Activated CD4-positive, alpha-beta T cell treated with anti-CD3 and anti-CD28 coated beads, Interleukin-2, amount 10 ng/mL, durations not matched to agents 7 days and 5 days (primary cell): ENCODE measurements around the gene C1orf185. TPM values are rescaled to one million over a fixed set of nuclear protein-coding genes. Genes with fewer than 3 reads are reported as not detected.

Source experiments
- CTCF ChIA-PET: fragments of 350-600 bp; sonication (Branson Sonifier 250); formaldehyde crosslinking; loops from one replicate; lab custom pipeline; 2021; ENCODE audit warnings: antibody characterized with exemption; lab: Charles Lee
- POLR2A ChIA-PET: fragments of 350-600 bp; sonication (Branson Sonifier 250); formaldehyde crosslinking; loops from one replicate; lab custom pipeline; 2021; ENCODE audit warnings: antibody characterized with exemption; lab: Charles Lee
- DNase-seq: peaks from one replicate; pipeline ENCODE4 v3.0.0-alpha.2; 2020
- H3K27ac Mint-ChIP-seq: one replicate; pipeline ENCODE4 v1.8.0; 2021; ENCODE audit warnings: mild to moderate bottlenecking, moderate library complexity, mixed read lengths
- H3K27me3 Mint-ChIP-seq: one replicate; pipeline ENCODE4 v1.8.0; 2021; ENCODE audit warnings: mixed read lengths
- H3K36me3 Mint-ChIP-seq: one replicate; pipeline ENCODE4 v1.8.0; 2021; ENCODE audit warnings: low read depth, mixed read lengths
- H3K4me1 Mint-ChIP-seq: one replicate; pipeline ENCODE4 v1.8.0; 2021; ENCODE audit warnings: mixed read lengths
- H3K4me3 Mint-ChIP-seq: one replicate; pipeline ENCODE4 v1.8.0; 2021; ENCODE audit warnings: mild to moderate bottlenecking, moderate library complexity, mixed read lengths
- H3K9me3 Mint-ChIP-seq: one replicate; pipeline ENCODE4 v1.8.0; 2021; ENCODE audit warnings: mixed read lengths
- total RNA-seq, 2 experiments: library from RNA; stranded (reverse); gene quantifications; one replicate each; pipeline ENCODE4 v1.2.3, GENCODE V29; 2021

The C1orf185 gene
- total RNA-seq, result not detected

- Mint-ChIP-seq H3K27me3 (peaks cover 12% of the 10 kb centered on the region), H3K36me3 (no peaks in the 10 kb centered on the region)
Measured at GRCh38 chr1:51101976-51102375, at the start of gene C1orf185. Gene C1orf185 (plus strand): TSS chr1:51102228. CDS start chr1:51102234, 6 bp downstream.

GRCh38 chr1:51058858-51059257 lies 43.2 kb upstream of the C1orf185 start:
- CTCF ChIA-PET, result no interaction called here
- Mint-ChIP-seq H3K27me3 (peaks cover 8% of the 10 kb centered on the region), H3K4me1 (no peaks in the 10 kb centered on the region), H3K4me3 (no peak overlapping the region), H3K9me3 (no peaks in the 10 kb centered on the region), H3K27ac (no peak overlapping the region), H3K36me3 (no peaks in the 10 kb centered on the region)
- no peak for DNase-seq
- POLR2A ChIA-PET, result no interaction called here

More at GRCh38 chr1:51101976-51102375, at the start of gene C1orf185:
- DNase-seq, result no peak
- Mint-ChIP-seq H3K4me3 (no peak within 1 kb of the TSS), H3K27ac (no peak within 1 kb of the TSS), H3K9me3 (no peaks in the 10 kb centered on the region), H3K4me1 (no peaks in the 10 kb centered on the region)
- ChIA-PET POLR2A (no interaction called here), CTCF (no interaction called here)

- CTCF ChIA-PET, result interaction anchor here (1.3 kb wide), 1 partner anchor 29 kb away, joined by 3 read pairs; no protein-coding TSS in a partner anchor
- Mint-ChIP-seq H3K36me3 (no peaks in the 10 kb centered on the region), H3K4me3 (no peak overlapping the region), H3K27me3 (peaks cover 5% of the 10 kb centered on the region), H3K27ac (no peak overlapping the region), H3K4me1 (no peaks in the 10 kb centered on the region), H3K9me3 (no peaks in the 10 kb centered on the region)
- no peak for DNase-seq
- POLR2A ChIA-PET, result no interaction called here
Measured at GRCh38 chr1:51061231-51061918, 40.7 kb upstream of the C1orf185 start.

- CTCF ChIA-PET, result interaction anchor here (0.5 kb wide), 1 partner anchor 201 kb away, joined by 3 read pairs; no protein-coding TSS in a partner anchor
- no peaks in the 10 kb centered on the region for H3K36me3 Mint-ChIP-seq
Measured at GRCh38 chr1:51063121-51063520, 38.9 kb upstream of the C1orf185 start.

DNA sequence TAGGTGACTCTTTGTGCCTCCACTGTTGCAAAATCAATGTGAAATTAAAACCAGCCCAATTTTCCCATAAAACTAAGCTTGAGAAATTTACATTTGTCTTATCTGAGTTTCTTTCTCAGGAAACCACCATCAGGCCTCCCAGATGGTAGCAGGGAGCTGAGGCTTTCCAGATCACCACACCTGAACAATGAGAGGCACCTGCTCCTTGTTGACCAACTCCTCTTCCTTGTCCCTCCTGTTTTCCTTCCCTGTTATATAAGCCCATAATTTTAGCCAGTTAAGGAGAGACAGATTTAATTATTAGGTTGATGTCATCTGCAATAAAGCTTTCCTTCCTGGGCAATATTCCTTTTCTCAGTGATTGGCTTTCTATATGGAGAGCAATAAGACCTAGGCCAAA lies 32.0 kb upstream of the C1orf185 start:
- DNase-seq, result no peak
- no peaks in the 10 kb centered on the region for H3K4me1 Mint-ChIP-seq
- no peaks in the 10 kb centered on the region for H3K9me3 Mint-ChIP-seq
- ChIA-PET POLR2A (no interaction called here), CTCF (no interaction called here)
- H3K27ac Mint-ChIP-seq, result no peak overlapping the region
- H3K27me3 Mint-ChIP-seq, result peaks cover 34% of the 10 kb centered on the region
- no peaks in the 10 kb centered on the region for H3K36me3 Mint-ChIP-seq
- H3K4me3 Mint-ChIP-seq, result no peak overlapping the region

More at GRCh38 chr1:51063121-51063520, 38.9 kb upstream of the C1orf185 start:
- peaks cover 4% of the 10 kb centered on the region for H3K27me3 Mint-ChIP-seq
- DNase-seq, result no peak
- H3K27ac Mint-ChIP-seq, result no peak overlapping the region
- H3K4me3 Mint-ChIP-seq, result no peak overlapping the region
- no peaks in the 10 kb centered on the region for H3K4me1 Mint-ChIP-seq
- POLR2A ChIA-PET, result no interaction called here
- H3K9me3 Mint-ChIP-seq, result no peaks in the 10 kb centered on the region

DNA sequence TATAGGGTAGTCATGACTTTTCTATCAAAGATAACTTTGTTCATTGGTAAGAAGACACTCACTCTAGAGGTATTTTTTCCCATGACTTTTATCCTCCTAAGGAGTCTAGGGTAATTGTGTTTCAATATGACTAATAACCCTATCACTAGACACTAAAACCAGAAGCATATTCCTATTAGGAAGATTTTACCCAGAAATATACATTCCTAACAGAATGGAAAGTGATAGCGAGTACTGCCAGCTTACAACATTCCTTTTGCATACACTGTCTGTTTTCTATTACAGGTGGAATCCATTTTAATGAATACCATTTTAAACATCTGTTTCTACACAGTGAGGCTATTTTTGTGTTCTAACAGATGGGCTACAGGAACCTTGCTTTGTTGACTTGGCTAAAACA lies 31.4 kb upstream of the C1orf185 start:
- ChIA-PET POLR2A (no interaction called here), CTCF (interaction anchor here (0.5 kb wide), 1 partner anchor 19 kb away, joined by 3 read pairs; no protein-coding TSS in a partner anchor)
- H3K4me3 Mint-ChIP-seq, result no peak overlapping the region
- H3K9me3 Mint-ChIP-seq, result no peaks in the 10 kb centered on the region
- no peak overlapping the region for H3K27ac Mint-ChIP-seq
- no peak for DNase-seq
- H3K27me3 Mint-ChIP-seq, result peaks cover 35% of the 10 kb centered on the region
- H3K36me3 Mint-ChIP-seq, result no peaks in the 10 kb centered on the region
- no peaks in the 10 kb centered on the region for H3K4me1 Mint-ChIP-seq

- POLR2A ChIA-PET, result no interaction called here
- Mint-ChIP-seq H3K9me3 (no peaks in the 10 kb centered on the region), H3K27me3 (peaks cover 37% of the 10 kb centered on the region), H3K27ac (no peak overlapping the region), H3K4me3 (no peak overlapping the region), H3K4me1 (no peaks in the 10 kb centered on the region), H3K36me3 (no peaks in the 10 kb centered on the region)
- CTCF ChIA-PET, result interaction anchor here (0.5 kb wide), 1 partner anchor 18 kb away, joined by 3 read pairs; no protein-coding TSS in a partner anchor
- DNase-seq, result no peak
Measured at GRCh38 chr1:51071291-51072042, 30.6 kb upstream of the C1orf185 start.

DNA sequence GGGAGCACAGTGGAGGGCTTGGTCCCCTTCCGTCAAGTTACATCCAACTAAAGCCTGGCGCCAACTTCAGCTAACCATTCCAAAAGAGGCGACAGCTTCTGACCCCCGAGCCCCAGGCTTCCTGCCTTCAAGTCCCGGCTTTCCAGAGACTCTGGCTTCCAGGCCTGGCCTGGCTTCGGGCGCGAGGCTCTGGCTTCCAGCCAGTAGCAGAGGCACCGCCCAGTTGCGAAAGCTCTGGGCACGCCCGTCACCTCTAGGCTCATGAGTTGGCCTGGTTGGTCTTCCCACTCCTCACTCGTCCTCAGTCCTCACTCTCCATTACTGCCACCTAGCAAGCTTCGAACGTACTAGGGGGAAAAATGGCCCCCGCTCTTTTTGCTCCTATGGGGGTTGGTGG lies 30.0 kb upstream of the C1orf185 start:
- Mint-ChIP-seq H3K27ac (no peak overlapping the region), H3K36me3 (no peaks in the 10 kb centered on the region), H3K27me3 (peaks cover 37% of the 10 kb centered on the region), H3K4me3 (no peak overlapping the region), H3K9me3 (no peaks in the 10 kb centered on the region), H3K4me1 (no peaks in the 10 kb centered on the region)
- POLR2A ChIA-PET, result no interaction called here
- DNase-seq, result no peak
- CTCF ChIA-PET, result no interaction called here

DNA sequence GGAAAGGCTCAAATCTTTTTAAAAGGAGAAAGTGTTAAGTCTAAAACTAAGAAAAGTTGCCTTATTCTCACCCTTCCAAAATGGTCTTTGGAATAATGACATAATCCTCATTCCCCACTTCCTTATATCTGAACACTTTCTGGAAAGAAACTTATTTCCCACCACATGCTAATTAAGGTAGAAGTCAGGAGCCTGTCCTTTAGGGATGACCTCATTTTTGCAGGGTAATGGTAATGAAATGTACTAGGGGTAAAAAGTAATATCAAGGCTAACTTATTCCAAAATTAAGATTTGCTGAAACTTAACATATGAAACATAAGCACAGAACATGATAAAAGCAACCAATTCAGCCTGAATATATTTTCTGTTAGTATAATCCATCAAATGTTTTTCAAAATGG lies 29.4 kb upstream of the C1orf185 start:
- Mint-ChIP-seq H3K4me1 (no peaks in the 10 kb centered on the region), H3K4me3 (no peak overlapping the region), H3K36me3 (no peaks in the 10 kb centered on the region), H3K9me3 (no peaks in the 10 kb centered on the region), H3K27ac (no peak overlapping the region), H3K27me3 (peaks cover 37% of the 10 kb centered on the region)
- ChIA-PET CTCF (no interaction called here), POLR2A (no interaction called here)
- no peak for DNase-seq

DNA sequence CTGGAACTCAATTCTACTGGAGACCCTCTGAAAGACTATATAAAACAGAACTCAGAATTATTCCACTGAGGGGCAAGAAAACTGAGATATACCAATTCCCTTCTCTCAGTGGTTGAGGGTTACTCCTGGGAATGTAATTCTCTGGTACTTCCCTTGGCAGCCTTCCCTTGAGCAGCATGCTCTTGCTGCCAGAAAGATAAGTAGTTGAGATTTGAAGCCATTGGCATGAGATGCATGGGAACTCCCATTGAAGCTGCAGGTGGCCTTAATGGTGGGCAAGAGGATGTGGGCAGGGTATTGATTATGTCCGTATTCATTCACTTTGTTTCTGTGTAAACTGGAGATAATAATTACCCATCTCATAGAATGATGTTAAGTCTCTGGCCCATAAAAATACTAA lies 28.6 kb upstream of the C1orf185 start:
- ChIA-PET CTCF (no interaction called here), POLR2A (no interaction called here)
- Mint-ChIP-seq H3K36me3 (no peaks in the 10 kb centered on the region), H3K27ac (no peak overlapping the region), H3K27me3 (peaks cover 39% of the 10 kb centered on the region), H3K9me3 (no peaks in the 10 kb centered on the region), H3K4me1 (no peaks in the 10 kb centered on the region), H3K4me3 (no peak overlapping the region)
- DNase-seq, result no peak

DNA sequence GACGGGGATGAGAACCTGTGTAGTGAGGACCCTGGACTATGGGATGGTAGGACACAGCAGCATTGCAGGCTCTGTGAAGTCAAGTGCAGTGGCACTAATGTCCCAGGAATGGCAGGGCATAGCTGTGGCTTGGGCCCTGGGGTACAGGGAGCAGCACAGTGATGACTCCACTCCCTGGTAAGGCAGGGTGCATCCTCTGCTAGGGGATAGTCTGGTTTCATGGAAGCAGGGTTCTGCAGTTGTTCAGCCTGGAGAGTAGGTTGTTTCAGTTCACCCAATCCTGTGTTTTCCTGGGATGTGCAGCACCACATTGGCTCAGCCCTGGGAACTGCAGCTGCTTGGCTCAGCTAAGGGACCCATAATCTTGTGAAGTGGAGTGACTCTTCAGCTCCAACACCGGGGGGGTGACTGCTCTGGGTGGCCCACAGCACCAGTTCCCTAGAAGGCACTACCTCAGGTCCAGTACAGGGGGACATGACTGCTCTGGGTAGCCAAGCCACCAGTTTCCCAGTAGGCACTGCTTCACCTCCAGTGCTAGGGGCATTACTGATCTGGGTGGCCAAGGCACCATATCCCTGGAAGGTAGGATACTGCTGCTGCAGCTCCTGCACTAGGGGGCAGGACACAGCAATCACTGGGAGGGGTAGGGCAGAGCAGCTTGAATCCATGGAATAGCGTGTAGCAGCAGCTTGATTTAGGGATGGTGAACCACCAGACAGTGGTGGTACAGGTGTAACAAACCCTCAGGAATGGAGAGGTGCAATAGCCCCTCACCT lies 15.3 kb upstream of the C1orf185 start:
- Mint-ChIP-seq H3K27ac (no peak overlapping the region), H3K36me3 (no peaks in the 10 kb centered on the region), H3K27me3 (peaks cover 38% of the 10 kb centered on the region), H3K4me3 (no peak overlapping the region), H3K4me1 (no peaks in the 10 kb centered on the region), H3K9me3 (no peaks in the 10 kb centered on the region)
- no peak for DNase-seq
- ChIA-PET CTCF (no interaction called here), POLR2A (no interaction called here)

DNA sequence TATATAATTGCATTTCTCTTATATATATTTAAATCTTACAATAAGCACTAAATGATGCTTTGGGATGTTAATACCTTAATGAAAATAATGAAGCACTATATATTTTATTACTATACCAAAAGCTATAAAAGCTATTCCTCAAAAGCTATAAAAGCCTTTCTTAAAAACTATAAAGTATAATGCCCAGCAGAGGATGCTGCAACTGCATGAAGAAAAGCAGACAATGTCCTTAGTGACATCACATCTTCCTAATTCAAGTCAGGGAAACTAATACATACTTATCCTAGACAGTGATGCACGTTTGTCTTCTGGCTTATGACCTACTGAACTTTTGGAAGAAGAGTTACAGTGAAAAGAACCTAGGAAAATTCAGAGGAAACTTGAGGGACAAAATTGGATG lies 13.6 kb upstream of the C1orf185 start:
- ChIA-PET POLR2A (no interaction called here), CTCF (no interaction called here)
- H3K36me3 Mint-ChIP-seq, result no peaks in the 10 kb centered on the region
- H3K9me3 Mint-ChIP-seq, result no peaks in the 10 kb centered on the region
- DNase-seq, result no peak
- H3K27me3 Mint-ChIP-seq, result peaks cover 35% of the 10 kb centered on the region
- no peak overlapping the region for H3K4me3 Mint-ChIP-seq
- H3K4me1 Mint-ChIP-seq, result no peaks in the 10 kb centered on the region
- H3K27ac Mint-ChIP-seq, result no peak overlapping the region

- Mint-ChIP-seq H3K4me1 (no peaks in the 10 kb centered on the region), H3K27me3 (peaks cover 55% of the 10 kb centered on the region), H3K27ac (no peak overlapping the region), H3K9me3 (no peaks in the 10 kb centered on the region), H3K36me3 (no peaks in the 10 kb centered on the region), H3K4me3 (no peak overlapping the region)
- ChIA-PET CTCF (no interaction called here), POLR2A (no interaction called here)
- no peak for DNase-seq
Measured at GRCh38 chr1:51093581-51093980, 8.4 kb upstream of the C1orf185 start.
